GM12892 (cell line): ENCODE results near the gene ITPR1.

Experiments used
- DNase-seq: peaks from one replicate; pipeline ENCODE4 v3.0.0; 2011; ENCODE audit not compliant: insufficient read length
- FAIRE-seq: peaks from 2 replicates; lab custom pipeline; 2011; peaks lifted over from hg19 to GRCh38; lab: Jason Lieb, UNC
- POLR2A ChIP-seq: IDR thresholded peaks from 2 replicates; pipeline ENCODE4 v1.6.1; 2011; ENCODE audit warnings: low read depth, low read length, control low read depth
- POLR2AphosphoS5 ChIP-seq: IDR thresholded peaks from 2 replicates; pipeline ENCODE4 v1.6.1; 2011; ENCODE audit warnings: low read depth, low read length, control low read depth
- TAF1 ChIP-seq: IDR thresholded peaks from 2 replicates; pipeline ENCODE4 v1.6.1; 2011; ENCODE audit warnings: low read depth, mild to moderate bottlenecking, control low read depth, low read length, borderline replicate concordance

ITPR1 gene

DNA sequence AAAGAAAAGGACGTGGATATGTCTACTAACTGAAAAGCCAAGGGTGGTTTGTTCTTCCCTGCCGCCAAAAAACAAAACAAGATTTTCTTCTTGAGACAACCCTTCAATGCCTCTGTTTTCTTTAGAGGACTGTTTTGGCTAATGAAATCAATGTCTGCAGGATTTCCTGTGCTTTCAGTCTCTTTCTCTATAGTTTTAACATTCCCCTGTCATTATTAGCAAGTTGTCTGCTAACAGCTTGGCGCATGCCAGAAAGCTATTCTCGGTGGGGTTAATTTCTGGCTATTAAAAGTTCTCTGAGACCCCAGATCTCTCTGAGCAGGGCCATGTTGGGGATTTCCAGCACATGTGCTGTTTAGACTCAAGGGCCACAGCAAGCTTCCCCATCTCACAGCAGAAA, 56.7 kb downstream of the ITPR1 start:
- TF ChIP-seq POLR2AphosphoS5 (no peak), POLR2A (no peak), TAF1 (no peak)
- FAIRE-seq (no peak), DNase-seq (no peak)

DNA sequence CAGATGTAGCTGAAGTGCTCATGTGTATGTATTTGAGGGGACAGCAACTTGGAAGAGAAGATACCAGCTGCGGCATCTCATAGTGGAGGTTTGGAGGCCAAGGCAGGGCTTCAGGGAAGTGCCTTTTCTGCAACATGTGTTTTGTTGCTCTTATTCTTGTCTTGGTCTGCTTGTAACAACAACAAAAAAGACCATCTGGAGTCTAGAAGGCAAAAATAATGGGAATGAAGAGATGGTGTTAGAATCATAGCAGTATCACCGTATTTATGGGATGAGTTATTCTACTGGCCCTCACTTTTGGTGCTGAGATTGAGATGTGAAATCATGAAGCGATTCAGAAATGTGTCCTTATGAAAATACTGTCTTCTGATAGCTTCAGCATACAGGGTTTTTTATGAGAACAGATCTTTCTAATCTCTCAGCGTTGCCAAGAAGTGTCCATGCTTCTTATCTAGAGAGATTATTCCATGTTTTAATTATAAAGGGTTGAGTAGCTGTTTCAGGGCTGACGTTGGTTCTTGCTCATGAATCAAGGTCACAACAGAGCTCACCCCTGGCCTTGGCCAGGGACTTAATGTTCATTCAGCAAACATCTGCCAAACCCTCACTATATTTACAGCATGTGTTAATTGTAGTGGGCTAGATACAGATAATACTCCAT, 58.0 kb downstream of the ITPR1 start:
- no peak for DNase-seq
- TF ChIP-seq POLR2A (no peak), POLR2AphosphoS5 (no peak), TAF1 (no peak)
- FAIRE-seq: no peak

GRCh38 chr3:4551794-4552442, 58.8 kb downstream of the ITPR1 start:
- TF ChIP-seq POLR2A (no peak), TAF1 (no peak), POLR2AphosphoS5 (no peak)
- FAIRE-seq (no peak), DNase-seq (no peak)

GRCh38 chr3:4552811-4553210, 59.7 kb downstream of the ITPR1 start:
- FAIRE-seq (no peak), DNase-seq (no peak)

DNA sequence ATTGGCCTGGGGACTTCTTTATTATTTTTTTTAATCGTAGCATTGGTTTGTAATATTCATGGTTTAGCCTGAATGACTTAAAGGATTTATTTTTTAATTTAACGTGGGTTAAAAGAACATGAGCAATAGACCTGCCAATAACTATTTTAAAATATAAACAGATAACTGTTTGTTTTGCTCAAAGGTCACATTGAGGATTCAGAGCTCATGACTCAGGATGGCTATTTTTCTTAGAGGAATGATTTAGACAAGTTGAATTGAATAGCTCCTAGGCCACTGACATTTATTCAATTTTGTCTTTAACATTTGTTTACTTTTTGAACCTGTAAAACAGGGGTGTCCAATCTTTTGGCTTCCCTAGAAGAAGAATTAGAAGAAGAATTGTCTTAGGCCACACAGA, 68.5 kb downstream of the ITPR1 start:
- FAIRE-seq (no peak), DNase-seq (no peak)
- TF ChIP-seq POLR2AphosphoS5 (no peak), POLR2A (no peak)

More at GRCh38 chr3:4552811-4553210, 59.7 kb downstream of the ITPR1 start:
- TF ChIP-seq POLR2AphosphoS5 (no peak), TAF1 (no peak), POLR2A (no peak)

DNA sequence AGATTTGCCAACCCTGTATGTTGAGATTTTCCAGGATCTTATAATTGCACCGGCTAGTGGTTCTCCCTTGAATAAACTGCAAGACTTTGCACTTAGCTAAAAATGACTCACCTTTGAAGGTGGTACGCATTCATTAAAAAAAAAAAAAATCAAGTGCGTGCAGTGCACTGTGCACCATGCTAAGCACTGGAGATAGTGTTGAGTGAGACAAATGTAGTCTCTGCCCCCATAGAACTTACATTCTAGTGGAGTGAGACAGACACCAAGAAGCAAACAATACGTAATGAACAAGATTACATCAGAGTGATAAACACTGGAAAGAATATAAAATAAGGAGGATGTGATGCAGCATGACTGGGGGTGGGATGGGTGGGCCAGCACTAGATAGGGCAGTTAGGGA, 69.4 kb downstream of the ITPR1 start:
- FAIRE-seq (no peak), DNase-seq (no peak)
- TF ChIP-seq POLR2AphosphoS5 (no peak), TAF1 (no peak), POLR2A (no peak)

DNA sequence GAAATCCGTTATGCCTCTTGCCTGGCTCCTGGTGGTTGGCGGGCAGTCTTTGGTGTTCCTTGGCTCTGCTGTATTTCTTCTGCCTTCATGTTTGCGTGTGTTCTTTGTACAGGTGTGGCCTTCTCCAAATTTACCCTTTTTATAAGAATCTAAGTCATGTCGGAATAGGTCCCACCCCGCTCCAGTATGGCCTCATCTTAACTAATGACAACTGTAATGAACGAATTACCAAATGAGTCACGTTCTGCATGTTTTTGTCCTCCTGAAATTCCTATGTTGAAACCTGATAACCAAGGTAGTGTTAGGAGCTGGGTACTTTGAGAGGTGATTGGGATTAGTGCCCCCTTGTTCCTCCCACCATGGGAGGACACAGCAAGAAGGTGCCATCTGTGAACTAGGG, 71.1 kb downstream of the ITPR1 start:
- no peak for DNase-seq
- FAIRE-seq: no peak
- TF ChIP-seq TAF1 (no peak), POLR2AphosphoS5 (no peak), POLR2A (no peak)

- no peak for FAIRE-seq
- TF ChIP-seq POLR2A (no peak), POLR2AphosphoS5 (no peak), TAF1 (no peak)
- no peak for DNase-seq
Observed at GRCh38 chr3:4564928-4565586, 71.9 kb downstream of the ITPR1 start.

- FAIRE-seq (no peak), DNase-seq (no peak)
- TF ChIP-seq POLR2AphosphoS5 (no peak), TAF1 (no peak), POLR2A (no peak)
Observed at GRCh38 chr3:4565809-4566501, 72.8 kb downstream of the ITPR1 start.

GRCh38 chr3:4568841-4569240, 75.7 kb downstream of the ITPR1 start:
- DNase-seq (no peak), FAIRE-seq (no peak)
- TF ChIP-seq POLR2AphosphoS5 (no peak), POLR2A (no peak), TAF1 (no peak)

- DNase-seq (no peak), FAIRE-seq (no peak)
- TF ChIP-seq POLR2AphosphoS5 (no peak), TAF1 (no peak), POLR2A (no peak)
Observed at GRCh38 chr3:4570840-4571621, 77.9 kb downstream of the ITPR1 start.
